Astrocyte (in vitro differentiated cells and primary cell): ENCODE data around the gene RAPGEF2. TPM values are rescaled to one million over a fixed set of nuclear protein-coding genes. Genes with fewer than 3 reads are reported as not detected.

Experiments used
- DNase-seq: peaks from one replicate; pipeline ENCODE4 v3.0.0-alpha.2; 2010; ENCODE audit warnings: low read depth
- FAIRE-seq: peaks from 2 replicates; lab custom pipeline; 2011; peaks lifted over from hg19 to GRCh38; lab: Jason Lieb, UNC
- H2AFZ ChIP-seq: 2 replicates; pipeline ENCODE4 v1.6.0; 2012; ENCODE audit warnings: low read depth, low read length, inconsistent platforms
- H3K27ac ChIP-seq: 2 replicates; pipeline ENCODE4 v1.5.1; 2011; ENCODE audit warnings: low read depth, low read length, inconsistent platforms
- H3K27me3 ChIP-seq: 2 replicates; pipeline ENCODE4 v1.6.0; 2011; ENCODE audit warnings: low read length, inconsistent platforms; ENCODE audit not compliant: insufficient read depth
- H3K36me3 ChIP-seq: 2 replicates; pipeline ENCODE4 v1.5.1; 2011; ENCODE audit warnings: low read length, inconsistent platforms; ENCODE audit not compliant: insufficient read depth
- H3K4me1 ChIP-seq: 2 replicates; pipeline ENCODE4 v1.5.1; 2011; ENCODE audit warnings: low read length, inconsistent platforms; ENCODE audit not compliant: insufficient read depth
- H3K4me2 ChIP-seq: 2 replicates; pipeline ENCODE4 v1.6.0; 2012; ENCODE audit warnings: low read length, inconsistent platforms
- H3K4me3 ChIP-seq: 2 replicates; pipeline ENCODE4 v1.5.1; 2011; ENCODE audit warnings: low read depth, mild to moderate bottlenecking, low read length, inconsistent platforms; ENCODE audit not compliant: insufficient read depth
- H3K79me2 ChIP-seq: 2 replicates; pipeline ENCODE4 v1.6.0; 2012; ENCODE audit warnings: mild to moderate bottlenecking, low read length, inconsistent platforms; ENCODE audit not compliant: insufficient read depth
- H3K9ac ChIP-seq: 2 replicates; pipeline ENCODE4 v1.6.0; 2012; ENCODE audit warnings: mild to moderate bottlenecking, low read length, inconsistent platforms
- H3K9me3 ChIP-seq: 2 replicates; pipeline ENCODE4 v1.5.1; 2012; ENCODE audit warnings: low read depth, mild to moderate bottlenecking, low read length, inconsistent platforms; ENCODE audit not compliant: insufficient read depth
- H4K20me1 ChIP-seq: 2 replicates; pipeline ENCODE4 v1.6.0; 2012; ENCODE audit warnings: low read length, inconsistent platforms; ENCODE audit not compliant: insufficient read depth
- H3K27ac Mint-ChIP-seq: one replicate; pipeline ENCODE4 v1.8.0; 2021; ENCODE audit warnings: mild to moderate bottlenecking, mixed read lengths; ENCODE audit not compliant: unreplicated experiment
- H3K27me3 Mint-ChIP-seq: one replicate; pipeline ENCODE4 v1.8.0; 2021; ENCODE audit warnings: low read depth, mixed read lengths; ENCODE audit not compliant: unreplicated experiment
- H3K36me3 Mint-ChIP-seq: one replicate; pipeline ENCODE4 v1.8.0; 2021; ENCODE audit warnings: low read depth, mixed read lengths; ENCODE audit not compliant: unreplicated experiment
- H3K4me1 Mint-ChIP-seq: one replicate; pipeline ENCODE4 v1.8.0; 2021; ENCODE audit warnings: low read depth, mixed read lengths; ENCODE audit not compliant: unreplicated experiment
- H3K4me3 Mint-ChIP-seq: one replicate; pipeline ENCODE4 v1.8.0; 2021; ENCODE audit warnings: mild to moderate bottlenecking, moderate library complexity, mixed read lengths; ENCODE audit not compliant: unreplicated experiment
- H3K9me3 Mint-ChIP-seq: one replicate; pipeline ENCODE4 v1.8.0; 2021; ENCODE audit warnings: mild to moderate bottlenecking, mixed read lengths; ENCODE audit not compliant: unreplicated experiment
- CTCF ChIP-seq: IDR thresholded peaks from 2 replicates; pipeline ENCODE4 v1.5.1; 2011; ENCODE audit warnings: low read depth, mild to moderate bottlenecking, inconsistent platforms, low read length, moderate library complexity; ENCODE audit not compliant: insufficient read depth
- EZH2 ChIP-seq: IDR thresholded peaks from 2 replicates; pipeline ENCODE4 v1.6.1; 2012; ENCODE audit warnings: mild to moderate bottlenecking, low read length, inconsistent platforms; ENCODE audit not compliant: insufficient read depth
- total RNA-seq: library from RNA; stranded (reverse); gene quantifications from 2 replicates; pipeline ENCODE4 v1.2.1, GENCODE V29; 2021

The RAPGEF2 gene
- total RNA-seq, 1 donor from 2014 or later = 59.0 TPM

DNA sequence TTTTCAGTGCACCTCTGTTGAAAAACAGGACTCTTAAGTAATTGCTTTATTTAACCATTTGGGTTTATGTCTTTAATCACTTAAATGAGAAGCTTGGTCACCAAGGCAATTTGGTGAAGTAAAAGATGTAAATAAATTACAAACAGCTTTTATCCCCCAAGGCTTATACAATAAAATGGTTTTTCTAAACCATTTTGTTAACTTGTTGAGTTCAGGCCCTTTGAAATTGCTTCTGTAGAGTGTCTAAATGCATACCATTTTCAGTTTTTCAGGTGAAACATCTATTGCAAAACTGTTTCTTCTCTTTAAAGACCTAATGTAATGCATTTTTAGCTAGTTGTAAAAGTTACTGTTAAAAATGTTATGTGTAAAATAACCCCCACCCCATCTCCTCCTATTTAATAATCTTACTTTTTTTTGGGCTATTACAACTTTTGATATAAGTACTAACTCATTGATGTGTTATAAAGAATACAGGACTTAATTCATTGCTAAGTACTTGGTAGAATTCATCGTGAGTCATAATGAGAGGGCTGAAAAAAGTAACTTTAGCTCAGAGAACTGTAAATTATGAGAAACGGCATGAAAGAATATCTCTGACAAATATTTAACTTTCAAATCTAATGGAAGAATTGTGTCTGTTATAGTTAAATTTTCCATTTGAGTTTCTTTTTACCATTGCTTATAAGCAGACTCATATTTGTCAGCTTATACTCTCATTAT is 4.5 kb downstream of the RAPGEF2 start:
- Histone ChIP-seq H3K4me2 (peak overlapping the region; percentile 94), H3K4me1 (peaks cover 21% of the 10 kb centered on the region), H3K9me3 (no peaks in the 10 kb centered on the region), H2AFZ (no peak overlapping the region), H3K36me3 (no peaks in the 10 kb centered on the region), H3K4me3 (no peak overlapping the region), H4K20me1 (peaks cover 65% of the 10 kb centered on the region), H3K27me3 (no peaks in the 10 kb centered on the region), H3K79me2 (peaks cover 87% of the 10 kb centered on the region), H3K27ac (no peak overlapping the region), H3K9ac (no peak overlapping the region)
- Mint-ChIP-seq H3K4me1 (peaks cover 19% of the 10 kb centered on the region), H3K36me3 (no peaks in the 10 kb centered on the region), H3K27me3 (no peaks in the 10 kb centered on the region), H3K4me3 (peak overlapping the region; percentile 82), H3K9me3 (no peaks in the 10 kb centered on the region), H3K27ac (peak overlapping the region; percentile 13)
- TF ChIP-seq EZH2 = no peak
- TF ChIP-seq CTCF = no peak
- FAIRE-seq (peak; percentile 32), DNase-seq (peak; percentile 48)

GRCh38 chr4:159108124-159108523 is 5.2 kb downstream of the RAPGEF2 start:
- Histone ChIP-seq H3K9ac (no peak overlapping the region), H3K9me3 (no peaks in the 10 kb centered on the region), H2AFZ (no peak overlapping the region), H3K4me2 (no peak overlapping the region), H3K27ac (no peak overlapping the region), H3K36me3 (no peaks in the 10 kb centered on the region), H3K79me2 (peaks cover 95% of the 10 kb centered on the region), H3K27me3 (no peaks in the 10 kb centered on the region), H4K20me1 (peaks cover 65% of the 10 kb centered on the region), H3K4me3 (no peak overlapping the region), H3K4me1 (peaks cover 21% of the 10 kb centered on the region)
- Mint-ChIP-seq H3K4me3 (no peak overlapping the region), H3K9me3 (no peaks in the 10 kb centered on the region), H3K4me1 (peaks cover 19% of the 10 kb centered on the region), H3K36me3 (no peaks in the 10 kb centered on the region), H3K27me3 (no peaks in the 10 kb centered on the region), H3K27ac (no peak overlapping the region)
- no peak for TF ChIP-seq CTCF
- TF ChIP-seq EZH2 = no peak
- no peak for DNase-seq
- FAIRE-seq = no peak

DNA sequence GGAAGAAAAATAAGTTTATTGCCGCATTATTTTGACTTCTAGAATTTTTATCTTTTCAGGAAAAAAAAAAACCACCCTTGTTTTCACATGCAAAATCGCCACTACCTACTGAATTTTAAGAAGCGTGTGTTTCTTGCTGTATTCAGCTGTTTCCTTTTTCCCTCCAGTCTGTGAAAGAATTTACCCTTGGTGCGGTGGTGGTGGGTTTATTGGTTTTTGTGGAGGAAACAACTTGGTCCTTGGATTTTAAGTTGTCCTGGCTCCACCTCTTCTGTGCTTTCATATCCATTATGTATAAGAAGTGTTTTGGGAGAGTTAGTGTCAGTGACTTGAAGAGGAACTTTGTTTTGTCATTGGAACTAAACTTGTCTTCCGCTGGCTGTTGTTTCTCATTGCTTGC is 8.1 kb downstream of the RAPGEF2 start:
- peaks cover 6% of the 10 kb centered on the region for H3K36me3 Mint-ChIP-seq
- no peak overlapping the region for H3K4me3 ChIP-seq

More for the DNA sequence above, 8.1 kb downstream of the RAPGEF2 start:
- TF ChIP-seq EZH2 (no peak), CTCF (no peak)
- Histone ChIP-seq H3K27me3 (no peaks in the 10 kb centered on the region), H3K79me2 (peaks cover 94% of the 10 kb centered on the region), H3K9ac (no peak overlapping the region), H3K4me2 (no peak overlapping the region), H3K9me3 (no peaks in the 10 kb centered on the region), H3K36me3 (no peaks in the 10 kb centered on the region), H3K4me1 (peaks cover 14% of the 10 kb centered on the region), H4K20me1 (peaks cover 46% of the 10 kb centered on the region), H3K27ac (no peak overlapping the region), H2AFZ (no peak overlapping the region)
- Mint-ChIP-seq H3K27ac (no peak overlapping the region), H3K9me3 (peaks cover 5% of the 10 kb centered on the region), H3K27me3 (no peaks in the 10 kb centered on the region), H3K4me1 (peaks cover 18% of the 10 kb centered on the region), H3K4me3 (no peak overlapping the region)
- FAIRE-seq (no peak), DNase-seq (no peak)
